HG03066 (cell line): ENCODE data around the gene TIMP3.

Experiments
- ATAC-seq: cut with Tn5 transposase; IDR thresholded peaks from one replicate; pipeline ENCODE4 v1.9.1; 2021; ENCODE audit warnings: low read depth; ENCODE audit not compliant: unreplicated experiment

TIMP3 gene

GRCh38 chr22:32827049-32827602 is 25.6 kb downstream of the TIMP3 start:
- no peak for ATAC-seq

- ATAC-seq = no peak
Measured at GRCh38 chr22:32828150-32828549, 26.6 kb downstream of the TIMP3 start.

- no peak for ATAC-seq
Measured at GRCh38 chr22:32828561-32828960, 27.1 kb downstream of the TIMP3 start.

- no peak for ATAC-seq
Measured at GRCh38 chr22:32829451-32829851, 27.9 kb downstream of the TIMP3 start.

- no peak for ATAC-seq
Measured at GRCh38 chr22:32830473-32830872, 29.0 kb downstream of the TIMP3 start.

GRCh38 chr22:32830957-32831356 is 29.5 kb downstream of the TIMP3 start:
- no peak for ATAC-seq

GRCh38 chr22:32831584-32831983 is 30.1 kb downstream of the TIMP3 start:
- no peak for ATAC-seq

- no peak for ATAC-seq
Measured at GRCh38 chr22:32832174-32832573, 30.7 kb downstream of the TIMP3 start.

GRCh38 chr22:32836280-32837123 is 35.0 kb downstream of the TIMP3 start:
- ATAC-seq = no peak

GRCh38 chr22:32837142-32837541 is 35.6 kb downstream of the TIMP3 start:
- no peak for ATAC-seq

GRCh38 chr22:32837803-32838202 is 36.3 kb downstream of the TIMP3 start:
- ATAC-seq = no peak

GRCh38 chr22:32839831-32840584 is 38.5 kb downstream of the TIMP3 start:
- ATAC-seq = no peak

- ATAC-seq = no peak
Measured at GRCh38 chr22:32841175-32841574, 39.7 kb downstream of the TIMP3 start.

GRCh38 chr22:32842486-32842885 is 41.0 kb downstream of the TIMP3 start:
- no peak for ATAC-seq

- ATAC-seq = no peak
Measured at GRCh38 chr22:32843300-32843699, 41.8 kb downstream of the TIMP3 start.

- no peak for ATAC-seq
Measured at GRCh38 chr22:32844251-32844650, 42.7 kb downstream of the TIMP3 start.

GRCh38 chr22:32846780-32847491 is 45.4 kb downstream of the TIMP3 start:
- no peak for ATAC-seq

GRCh38 chr22:32848226-32848625 is 46.7 kb downstream of the TIMP3 start:
- ATAC-seq = no peak

- ATAC-seq = no peak
Measured at GRCh38 chr22:32849501-32849900, 48.0 kb downstream of the TIMP3 start.

GRCh38 chr22:32850157-32850556 is 48.7 kb downstream of the TIMP3 start:
- ATAC-seq = no peak
